Parathyroid adenoma (tissue), 2 donors: ENCODE measurements around the gene TP53TG5.

Experiments
- H2AFZ ChIP-seq: fragments of 300-600 bp; sonication (generic); one replicate; pipeline ENCODE4 v1.7.0; 2017; ENCODE audit warnings: antibody characterized with exemption, mild to moderate bottlenecking
- H3K27ac ChIP-seq: fragments of 300-600 bp; sonication (generic); one replicate; pipeline ENCODE4 v1.7.0; 2017
- H3K27me3 ChIP-seq: fragments of 300-600 bp; sonication (generic); one replicate; pipeline ENCODE4 v1.7.0; 2017; ENCODE audit warnings: low read length; ENCODE audit not compliant: control insufficient read depth, insufficient read depth
- H3K36me3 ChIP-seq: fragments of 300-600 bp; sonication (generic); one replicate; pipeline ENCODE4 v1.7.0; 2017; ENCODE audit warnings: low read length; ENCODE audit not compliant: control insufficient read depth, insufficient read depth
- H3K4me1 ChIP-seq: fragments of 300-600 bp; sonication (generic); one replicate; pipeline ENCODE4 v1.7.0; 2017; ENCODE audit warnings: control low read depth
- H3K4me2 ChIP-seq: fragments of 300-600 bp; sonication (generic); one replicate; pipeline ENCODE4 v1.7.0; 2017; ENCODE audit warnings: low read length
- H3K4me3 ChIP-seq: fragments of 300-600 bp; sonication (generic); one replicate; pipeline ENCODE4 v1.7.0; 2017; ENCODE audit warnings: low read depth, low read length
- H3K79me2 ChIP-seq: fragments of 300-600 bp; sonication (generic); one replicate; pipeline ENCODE4 v1.7.0; 2017; ENCODE audit warnings: control low read depth
- H3K9ac ChIP-seq: fragments of 300-600 bp; sonication (generic); one replicate; pipeline ENCODE4 v1.7.0; 2017; ENCODE audit warnings: mild to moderate bottlenecking
- H3K9me3 ChIP-seq: fragments of 300-600 bp; sonication (generic); one replicate; pipeline ENCODE4 v1.7.0; 2017; ENCODE audit warnings: low read length; ENCODE audit not compliant: control insufficient read depth
- CTCF ChIP-seq: fragments of 300-600 bp; sonication (generic); IDR thresholded peaks from one replicate; pipeline ENCODE4 v1.7.0; 2017; ENCODE audit warnings: antibody characterized with exemption, mild to moderate bottlenecking
- donor health status: primary hyperparathyroidism.

Gene TP53TG5

GRCh38 chr20:45337367-45338120 lies 40.6 kb downstream of the TP53TG5 start:
- H3K36me3 ChIP-seq, result no peaks in the 10 kb centered on the region
- H3K9me3 ChIP-seq, result no peaks in the 10 kb centered on the region
- H3K4me3 ChIP-seq, result no peak overlapping the region
- peak overlapping the region; percentile 16 for H2AFZ ChIP-seq
- H3K27ac ChIP-seq, result no peak overlapping the region
- no peaks in the 10 kb centered on the region for H3K27me3 ChIP-seq
- peaks cover 42% of the 10 kb centered on the region for H3K4me1 ChIP-seq
- peak overlapping the region; percentile 38 for H3K4me2 ChIP-seq
- no peak overlapping the region for H3K9ac ChIP-seq
- TF ChIP-seq CTCF, result no peak
- peaks cover 4% of the 10 kb centered on the region for H3K79me2 ChIP-seq

GRCh38 chr20:45336530-45337366 lies 41.4 kb downstream of the TP53TG5 start:
- no peaks in the 10 kb centered on the region for H3K36me3 ChIP-seq
- H3K4me2 ChIP-seq, result no peak overlapping the region
- no peak for TF ChIP-seq CTCF
- no peak overlapping the region for H3K4me3 ChIP-seq
- no peak overlapping the region for H3K9ac ChIP-seq
- H2AFZ ChIP-seq, result no peak overlapping the region
- peaks cover 34% of the 10 kb centered on the region for H3K4me1 ChIP-seq
- H3K9me3 ChIP-seq, result no peaks in the 10 kb centered on the region
- H3K27ac ChIP-seq, result no peak overlapping the region
- peaks cover 4% of the 10 kb centered on the region for H3K79me2 ChIP-seq
- no peaks in the 10 kb centered on the region for H3K27me3 ChIP-seq

GRCh38 chr20:45330476-45330875 lies 47.6 kb downstream of the TP53TG5 start:
- no peak for TF ChIP-seq CTCF
- no peak overlapping the region for H3K4me3 ChIP-seq
- no peaks in the 10 kb centered on the region for H3K4me1 ChIP-seq
- no peak overlapping the region for H2AFZ ChIP-seq
- H3K36me3 ChIP-seq, result no peaks in the 10 kb centered on the region
- no peak overlapping the region for H3K27ac ChIP-seq
- no peaks in the 10 kb centered on the region for H3K79me2 ChIP-seq
- H3K27me3 ChIP-seq, result no peaks in the 10 kb centered on the region
- no peak overlapping the region for H3K4me2 ChIP-seq
- no peaks in the 10 kb centered on the region for H3K9me3 ChIP-seq
- no peak overlapping the region for H3K9ac ChIP-seq

GRCh38 chr20:45329497-45330319 lies 48.4 kb downstream of the TP53TG5 start:
- Histone ChIP-seq H3K36me3 (no peaks in the 10 kb centered on the region), H3K27ac (no peak overlapping the region)

More at GRCh38 chr20:45329497-45330319, 48.4 kb downstream of the TP53TG5 start:
- H3K4me2 ChIP-seq, result no peak overlapping the region
- H3K9ac ChIP-seq, result no peak overlapping the region
- no peaks in the 10 kb centered on the region for H3K79me2 ChIP-seq
- no peak overlapping the region for H3K4me3 ChIP-seq
- no peak overlapping the region for H2AFZ ChIP-seq
- no peaks in the 10 kb centered on the region for H3K27me3 ChIP-seq
- no peaks in the 10 kb centered on the region for H3K4me1 ChIP-seq
- TF ChIP-seq CTCF, result no peak
- no peaks in the 10 kb centered on the region for H3K9me3 ChIP-seq
